Measurements from ENCODE around the gene KIF18B.

DNA sequence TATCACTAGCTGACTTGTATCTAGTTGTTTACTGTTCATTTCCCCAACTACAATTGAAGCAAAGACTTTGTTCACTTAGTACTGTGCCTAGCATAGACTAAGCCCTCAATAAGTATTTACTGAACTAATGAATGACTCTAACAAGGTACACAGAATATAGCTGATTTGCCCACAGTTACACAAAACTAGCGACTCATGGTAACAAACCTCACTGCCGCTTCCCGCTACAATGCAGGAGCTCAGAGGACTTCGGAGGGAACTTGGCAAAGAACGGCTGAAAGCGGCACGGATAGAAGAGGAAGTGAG lies 48.9 kb downstream of the KIF18B start:
- TF ChIP-seq ATF3 (IDR thresholded peaks at IDR 0.05; ENCODE audit: borderline replicate concordance, extremely low read depth, low read depth, low read length): no peak
- TF ChIP-seq, protein P1, sequence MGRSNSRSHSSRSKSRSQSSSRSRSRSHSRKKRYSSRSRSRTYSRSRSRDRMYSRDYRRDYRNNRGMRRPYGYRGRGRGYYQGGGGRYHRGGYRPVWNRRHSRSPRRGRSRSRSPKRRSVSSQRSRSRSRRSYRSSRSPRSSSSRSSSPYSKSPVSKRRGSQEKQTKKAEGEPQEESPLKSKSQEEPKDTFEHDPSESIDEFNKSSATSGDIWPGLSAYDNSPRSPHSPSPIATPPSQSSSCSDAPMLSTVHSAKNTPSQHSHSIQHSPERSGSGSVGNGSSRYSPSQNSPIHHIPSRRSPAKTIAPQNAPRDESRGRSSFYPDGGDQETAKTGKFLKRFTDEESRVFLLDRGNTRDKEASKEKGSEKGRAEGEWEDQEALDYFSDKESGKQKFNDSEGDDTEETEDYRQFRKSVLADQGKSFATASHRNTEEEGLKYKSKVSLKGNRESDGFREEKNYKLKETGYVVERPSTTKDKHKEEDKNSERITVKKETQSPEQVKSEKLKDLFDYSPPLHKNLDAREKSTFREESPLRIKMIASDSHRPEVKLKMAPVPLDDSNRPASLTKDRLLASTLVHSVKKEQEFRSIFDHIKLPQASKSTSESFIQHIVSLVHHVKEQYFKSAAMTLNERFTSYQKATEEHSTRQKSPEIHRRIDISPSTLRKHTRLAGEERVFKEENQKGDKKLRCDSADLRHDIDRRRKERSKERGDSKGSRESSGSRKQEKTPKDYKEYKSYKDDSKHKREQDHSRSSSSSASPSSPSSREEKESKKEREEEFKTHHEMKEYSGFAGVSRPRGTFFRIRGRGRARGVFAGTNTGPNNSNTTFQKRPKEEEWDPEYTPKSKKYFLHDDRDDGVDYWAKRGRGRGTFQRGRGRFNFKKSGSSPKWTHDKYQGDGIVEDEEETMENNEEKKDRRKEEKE (IDR thresholded peaks at IDR 0.05): no peak
- TF ChIP-seq EZH2 (IDR thresholded peaks at IDR 0.05; ENCODE audit: borderline replicate concordance, control insufficient read depth, low read depth, low read length): no peak
- no peak for TF ChIP-seq ZNF274 (IDR thresholded peaks at IDR 0.05; ENCODE audit: insufficient read depth, insufficient read length)
- no peak for TF ChIP-seq NRF1 (conservative IDR thresholded peaks at IDR 0.05; ENCODE audit: low read depth, low read length)
- no peak for TF ChIP-seq CTCF (IDR thresholded peaks at IDR 0.05 in 2 of 3, conservative IDR thresholded peaks at IDR 0.05 in 1 of 3; ENCODE audit: control insufficient read depth in 2 of 3, extremely low read depth in 1 of 3, insufficient read depth in 1 of 3, low read depth in 3 of 3, low read length in 3 of 3)
- TF ChIP-seq TCF7 (IDR thresholded peaks at IDR 0.05; ENCODE audit: borderline replicate concordance): no peak
- TF ChIP-seq CBFB (IDR thresholded peaks at IDR 0.05; ENCODE audit: low read depth): no peak
- TF ChIP-seq REST (IDR thresholded peaks at IDR 0.05; ENCODE audit: low read depth, low read length): no peak
- no peak for TF ChIP-seq SP1 (IDR thresholded peaks at IDR 0.05; ENCODE audit: low read depth, low read length)
- no peak for TF ChIP-seq ETV6 (conservative IDR thresholded peaks at IDR 0.05 in 1 of 2, IDR thresholded peaks at IDR 0.05 in 1 of 2; ENCODE audit: borderline replicate concordance in 1 of 2, low read depth in 1 of 2)
- no peak for TF ChIP-seq BACH1 (IDR thresholded peaks at IDR 0.05; ENCODE audit: borderline replicate concordance)
- TF ChIP-seq RFX5 (IDR thresholded peaks at IDR 0.05; ENCODE audit: low read depth, low read length): no peak
- no peak for TF ChIP-seq SIN3A (IDR thresholded peaks at IDR 0.05; ENCODE audit: low read depth, low read length)

Measured in GM12878 (cell line).